Stimulated activated naive CD4-positive, alpha-beta T cell (primary cell): ENCODE measurements around the gene ZFP14.

ENCODE experiments used
- DNase-seq, 6 experiments: peaks; one replicate each; lab custom pipeline; 2025; lab: John Stamatoyannopoulos, UW

ZFP14 gene

GRCh38 chr19:36378625-36379509 lies at the start of gene ZFP14:
TSS of gene ZFP14 (minus strand) at chr19:36379201. CDS start at chr19:36367892, 11,309 bp downstream.
- peak; percentile 85 to 94 (median 92) for DNase-seq

GRCh38 chr19:36423925-36424324 lies 44.9 kb upstream of the ZFP14 start:
- no peak for DNase-seq

GRCh38 chr19:36421749-36422481 lies 42.9 kb upstream of the ZFP14 start:
- DNase-seq, result peak in 1 of 6 experiments; percentile 1

GRCh38 chr19:36420961-36421748 lies 42.2 kb upstream of the ZFP14 start:
- no peak for DNase-seq

GRCh38 chr19:36418287-36419001 lies 39.4 kb upstream of the ZFP14 start, which contains the start of gene ZFP82:
TSS of gene ZFP82 (minus strand) at chr19:36418644. CDS start at chr19:36409789, 8,855 bp downstream.
- DNase-seq, result peak; percentile 38 to 83 (median 62)

- peak in 1 of 6 experiments; percentile 14 for DNase-seq
Observed at GRCh38 chr19:36417752-36418286, 38.8 kb upstream of the ZFP14 start.

- DNase-seq, result no peak
Observed at GRCh38 chr19:36409841-36410240, 30.8 kb upstream of the ZFP14 start.

- no peak for DNase-seq
Observed at GRCh38 chr19:36408101-36408500, 29.1 kb upstream of the ZFP14 start.

- no peak for DNase-seq
Observed at GRCh38 chr19:36404498-36404897, 25.5 kb upstream of the ZFP14 start.

- no peak for DNase-seq
Observed at GRCh38 chr19:36401475-36401874, 22.5 kb upstream of the ZFP14 start.

GRCh38 chr19:36398571-36398970 lies 19.6 kb upstream of the ZFP14 start:
- no peak for DNase-seq

- DNase-seq, result no peak
Observed at GRCh38 chr19:36392916-36393673, 14.1 kb upstream of the ZFP14 start.

GRCh38 chr19:36379510-36379819 lies 464 bp upstream of the ZFP14 start:
- no peak for DNase-seq

GRCh38 chr19:36377541-36378178 lies 1.3 kb downstream of the ZFP14 start:
- no peak for DNase-seq

- DNase-seq, result no peak
Observed at GRCh38 chr19:36373638-36374156, 5.3 kb downstream of the ZFP14 start.

- no peak for DNase-seq
Observed at GRCh38 chr19:36371886-36372285, 7.1 kb downstream of the ZFP14 start.

- no peak for DNase-seq
Observed at GRCh38 chr19:36363845-36364244, 15.2 kb downstream of the ZFP14 start.

GRCh38 chr19:36340786-36341372 lies 38.1 kb downstream of the ZFP14 start:
- DNase-seq, result no peak
